HepG2 (cell line): Measurements from ENCODE around the gene PGA4. TPM values are rescaled to one million over a fixed set of nuclear protein-coding genes. Genes with fewer than 3 reads are reported as not detected.

ENCODE experiments used
- CBX5 ChIP-seq: sonication (generic); formaldehyde crosslinking; IDR thresholded peaks from 2 replicates; pipeline ENCODE4 v1.4.0; 2020; ENCODE audit warnings: missing genetic modification reagents, borderline replicate concordance
- FOXJ3 ChIP-seq: sonication (generic); formaldehyde crosslinking; IDR thresholded peaks from 2 replicates; pipeline ENCODE4 v1.4.0; 2020; ENCODE audit warnings: missing genetic modification reagents, mild to moderate bottlenecking, borderline replicate concordance
- SAFB2 ChIP-seq: sonication (generic); formaldehyde crosslinking; IDR thresholded peaks from 2 replicates; pipeline ENCODE4 v1.5.1; 2020; ENCODE audit warnings: missing genetic modification reagents, low read depth, mild to moderate bottlenecking, borderline replicate concordance
- SMARCE1 ChIP-seq: fragments of 450-650 bp; IDR thresholded peaks from 2 replicates; pipeline ENCODE4 v1.6.1; 2017; ENCODE audit warnings: borderline replicate concordance
- U2AF1 ChIP-seq: fragments of 200-400 bp; formaldehyde crosslinking; optimal IDR thresholded peaks from 2 replicates; pipeline ENCODE3; 2017; ENCODE audit warnings: mild to moderate bottlenecking, low read depth, low read length
- ZFP41 ChIP-seq: sonication (generic); formaldehyde crosslinking; IDR thresholded peaks from 2 replicates; pipeline ENCODE4 v1.4.0; 2020; ENCODE audit warnings: mild to moderate bottlenecking, missing genetic modification reagents, borderline replicate concordance
- ZIK1 ChIP-seq: sonication (generic); formaldehyde crosslinking; IDR thresholded peaks from 2 replicates; pipeline ENCODE4 v1.5.0; 2020; ENCODE audit warnings: mild to moderate bottlenecking, low read depth, missing genetic modification reagents, borderline replicate concordance
- ZNF10 ChIP-seq: sonication (generic); formaldehyde crosslinking; IDR thresholded peaks from 2 replicates; pipeline ENCODE4 v1.4.0; 2020; ENCODE audit warnings: mild to moderate bottlenecking, low read depth, missing genetic modification reagents, borderline replicate concordance
- ZNF326 ChIP-seq: sonication (generic); formaldehyde crosslinking; IDR thresholded peaks from 2 replicates; pipeline ENCODE4 v1.4.0; 2020; ENCODE audit warnings: missing genetic modification reagents, borderline replicate concordance
- ZNF431 ChIP-seq: sonication (generic); formaldehyde crosslinking; IDR thresholded peaks from 2 replicates; pipeline ENCODE4 v1.9.0; 2022; ENCODE audit warnings: missing genetic modification reagents, low read depth, mild to moderate bottlenecking, borderline replicate concordance
- ZNF547 ChIP-seq: sonication (generic); formaldehyde crosslinking; IDR thresholded peaks from 2 replicates; pipeline ENCODE4 v1.5.1; 2020; ENCODE audit warnings: mild to moderate bottlenecking, missing genetic modification reagents
- polyA plus RNA-seq, 8 experiments: library from polyadenylated mRNA; depleted of rRNA in 3 of 8; stranded (reverse) in 7 of 8; unstranded in 1 of 8; fragments of >200 nt; fragmentation: Illumina TruSeq in 4 of 8; extraction: Trizol in 4 of 8; gene quantifications; 2 replicates each; pipeline versions ENCODE4 v1.2.1 to v1.2.3, GENCODE V29; 2011 to 2016; ENCODE audit warnings: low read depth in 4 of 8, missing spikeins in 1 of 8, mixed read lengths in 1 of 8; ENCODE audit not compliant: insufficient read depth in 1 of 8
- total RNA-seq, 5 experiments: library from RNA; depleted of rRNA; stranded (reverse); fragments of >200 nt; fragmentation: Illumina TruSeq; extraction: Trizol; gene quantifications; 2 replicates each; pipeline ENCODE4 v1.2.3, GENCODE V29; 2016; ENCODE audit warnings: low read depth in 1 of 5
- TF ChIP-seq, protein P1 (sequence below): sonication (generic); formaldehyde crosslinking; IDR thresholded peaks from 2 replicates; pipeline ENCODE4 v1.4.0; 2020; ENCODE audit warnings: missing genetic modification reagents, borderline replicate concordance
- TF ChIP-seq, protein P2 (sequence below): sonication (generic); formaldehyde crosslinking; IDR thresholded peaks from 2 replicates; pipeline ENCODE4 v1.8.1; 2022; ENCODE audit warnings: mild to moderate bottlenecking, missing genetic modification reagents
- TF ChIP-seq, protein P3 (sequence below): sonication (generic); formaldehyde crosslinking; IDR thresholded peaks from 2 replicates; pipeline ENCODE4 v1.9.0; 2021; ENCODE audit warnings: missing genetic modification reagents, borderline replicate concordance
- TF ChIP-seq, protein P4 (sequence below): sonication (generic); formaldehyde crosslinking; IDR thresholded peaks from 2 replicates; pipeline ENCODE4 v1.4.0; 2020; ENCODE audit warnings: low read depth, missing genetic modification reagents

The PGA4 gene
- total and polyA plus RNA-seq, 2 of the 13 experiments (the other 11 are each of a cell fraction or from before 2014, with no cell fraction given): not detected

DNA sequence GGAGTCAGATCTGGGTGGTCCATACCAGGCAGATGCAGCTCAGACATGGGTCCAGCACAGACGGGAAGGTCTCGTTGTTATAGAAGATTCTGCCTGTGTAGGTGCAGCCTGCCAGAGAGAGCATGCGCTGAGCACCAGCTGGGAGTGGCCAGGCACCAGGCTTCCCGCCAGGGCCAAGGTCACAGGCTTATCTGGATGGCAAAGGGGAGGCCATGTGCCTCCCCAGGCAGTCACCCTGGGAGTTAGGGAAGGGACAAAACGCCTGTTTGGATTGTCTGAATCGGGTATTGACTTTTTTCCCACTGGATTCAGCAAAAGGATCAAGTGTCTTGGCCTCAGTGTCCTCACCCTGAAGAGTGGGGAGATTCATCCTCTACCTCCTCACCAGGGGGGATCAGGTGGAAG, 45.3 kb downstream of the PGA4 start (continued):
- TF ChIP-seq U2AF1: no peak
- TF ChIP-seq, protein P1, sequence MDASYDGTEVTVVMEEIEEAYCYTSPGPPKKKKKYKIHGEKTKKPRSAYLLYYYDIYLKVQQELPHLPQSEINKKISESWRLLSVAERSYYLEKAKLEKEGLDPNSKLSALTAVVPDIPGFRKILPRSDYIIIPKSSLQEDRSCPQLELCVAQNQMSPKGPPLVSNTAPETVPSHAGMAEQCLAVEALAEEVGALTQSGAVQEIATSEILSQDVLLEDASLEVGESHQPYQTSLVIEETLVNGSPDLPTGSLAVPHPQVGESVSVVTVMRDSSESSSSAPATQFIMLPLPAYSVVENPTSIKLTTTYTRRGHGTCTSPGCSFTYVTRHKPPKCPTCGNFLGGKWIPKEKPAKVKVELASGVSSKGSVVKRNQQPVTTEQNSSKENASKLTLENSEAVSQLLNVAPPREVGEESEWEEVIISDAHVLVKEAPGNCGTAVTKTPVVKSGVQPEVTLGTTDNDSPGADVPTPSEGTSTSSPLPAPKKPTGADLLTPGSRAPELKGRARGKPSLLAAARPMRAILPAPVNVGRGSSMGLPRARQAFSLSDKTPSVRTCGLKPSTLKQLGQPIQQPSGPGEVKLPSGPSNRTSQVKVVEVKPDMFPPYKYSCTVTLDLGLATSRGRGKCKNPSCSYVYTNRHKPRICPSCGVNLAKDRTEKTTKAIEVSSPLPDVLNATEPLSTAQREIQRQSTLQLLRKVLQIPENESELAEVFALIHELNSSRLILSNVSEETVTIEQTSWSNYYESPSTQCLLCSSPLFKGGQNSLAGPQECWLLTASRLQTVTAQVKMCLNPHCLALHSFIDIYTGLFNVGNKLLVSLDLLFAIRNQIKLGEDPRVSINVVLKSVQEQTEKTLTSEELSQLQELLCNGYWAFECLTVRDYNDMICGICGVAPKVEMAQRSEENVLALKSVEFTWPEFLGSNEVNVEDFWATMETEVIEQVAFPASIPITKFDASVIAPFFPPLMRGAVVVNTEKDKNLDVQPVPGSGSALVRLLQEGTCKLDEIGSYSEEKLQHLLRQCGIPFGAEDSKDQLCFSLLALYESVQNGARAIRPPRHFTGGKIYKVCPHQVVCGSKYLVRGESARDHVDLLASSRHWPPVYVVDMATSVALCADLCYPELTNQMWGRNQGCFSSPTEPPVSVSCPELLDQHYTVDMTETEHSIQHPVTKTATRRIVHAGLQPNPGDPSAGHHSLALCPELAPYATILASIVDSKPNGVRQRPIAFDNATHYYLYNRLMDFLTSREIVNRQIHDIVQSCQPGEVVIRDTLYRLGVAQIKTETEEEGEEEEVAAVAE (CRISPR knock-in tag): no peak
- TF ChIP-seq CBX5: no peak
- TF ChIP-seq ZFP41 (CRISPR knock-in tag): no peak
- TF ChIP-seq, protein P2, sequence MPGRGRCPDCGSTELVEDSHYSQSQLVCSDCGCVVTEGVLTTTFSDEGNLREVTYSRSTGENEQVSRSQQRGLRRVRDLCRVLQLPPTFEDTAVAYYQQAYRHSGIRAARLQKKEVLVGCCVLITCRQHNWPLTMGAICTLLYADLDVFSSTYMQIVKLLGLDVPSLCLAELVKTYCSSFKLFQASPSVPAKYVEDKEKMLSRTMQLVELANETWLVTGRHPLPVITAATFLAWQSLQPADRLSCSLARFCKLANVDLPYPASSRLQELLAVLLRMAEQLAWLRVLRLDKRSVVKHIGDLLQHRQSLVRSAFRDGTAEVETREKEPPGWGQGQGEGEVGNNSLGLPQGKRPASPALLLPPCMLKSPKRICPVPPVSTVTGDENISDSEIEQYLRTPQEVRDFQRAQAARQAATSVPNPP (CRISPR knock-in tag): no peak
- TF ChIP-seq SMARCE1: no peak
- TF ChIP-seq, protein P3, sequence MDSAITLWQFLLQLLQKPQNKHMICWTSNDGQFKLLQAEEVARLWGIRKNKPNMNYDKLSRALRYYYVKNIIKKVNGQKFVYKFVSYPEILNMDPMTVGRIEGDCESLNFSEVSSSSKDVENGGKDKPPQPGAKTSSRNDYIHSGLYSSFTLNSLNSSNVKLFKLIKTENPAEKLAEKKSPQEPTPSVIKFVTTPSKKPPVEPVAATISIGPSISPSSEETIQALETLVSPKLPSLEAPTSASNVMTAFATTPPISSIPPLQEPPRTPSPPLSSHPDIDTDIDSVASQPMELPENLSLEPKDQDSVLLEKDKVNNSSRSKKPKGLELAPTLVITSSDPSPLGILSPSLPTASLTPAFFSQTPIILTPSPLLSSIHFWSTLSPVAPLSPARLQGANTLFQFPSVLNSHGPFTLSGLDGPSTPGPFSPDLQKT (CRISPR knock-in tag): no peak
- no peak for TF ChIP-seq ZNF547 (CRISPR knock-in tag)
- no peak for TF ChIP-seq ZNF10
- 0 out of 2 replicates have a peak, but pooled peaks have one; percentile 41 for TF ChIP-seq ZNF431 (CRISPR knock-in tag)
- TF ChIP-seq SAFB2 (CRISPR knock-in tag): 0 out of 2 replicates have a peak, but pooled peaks have one; percentile 28
- no peak for TF ChIP-seq ZNF326
- TF ChIP-seq ZIK1: no peak
- TF ChIP-seq, protein P4, sequence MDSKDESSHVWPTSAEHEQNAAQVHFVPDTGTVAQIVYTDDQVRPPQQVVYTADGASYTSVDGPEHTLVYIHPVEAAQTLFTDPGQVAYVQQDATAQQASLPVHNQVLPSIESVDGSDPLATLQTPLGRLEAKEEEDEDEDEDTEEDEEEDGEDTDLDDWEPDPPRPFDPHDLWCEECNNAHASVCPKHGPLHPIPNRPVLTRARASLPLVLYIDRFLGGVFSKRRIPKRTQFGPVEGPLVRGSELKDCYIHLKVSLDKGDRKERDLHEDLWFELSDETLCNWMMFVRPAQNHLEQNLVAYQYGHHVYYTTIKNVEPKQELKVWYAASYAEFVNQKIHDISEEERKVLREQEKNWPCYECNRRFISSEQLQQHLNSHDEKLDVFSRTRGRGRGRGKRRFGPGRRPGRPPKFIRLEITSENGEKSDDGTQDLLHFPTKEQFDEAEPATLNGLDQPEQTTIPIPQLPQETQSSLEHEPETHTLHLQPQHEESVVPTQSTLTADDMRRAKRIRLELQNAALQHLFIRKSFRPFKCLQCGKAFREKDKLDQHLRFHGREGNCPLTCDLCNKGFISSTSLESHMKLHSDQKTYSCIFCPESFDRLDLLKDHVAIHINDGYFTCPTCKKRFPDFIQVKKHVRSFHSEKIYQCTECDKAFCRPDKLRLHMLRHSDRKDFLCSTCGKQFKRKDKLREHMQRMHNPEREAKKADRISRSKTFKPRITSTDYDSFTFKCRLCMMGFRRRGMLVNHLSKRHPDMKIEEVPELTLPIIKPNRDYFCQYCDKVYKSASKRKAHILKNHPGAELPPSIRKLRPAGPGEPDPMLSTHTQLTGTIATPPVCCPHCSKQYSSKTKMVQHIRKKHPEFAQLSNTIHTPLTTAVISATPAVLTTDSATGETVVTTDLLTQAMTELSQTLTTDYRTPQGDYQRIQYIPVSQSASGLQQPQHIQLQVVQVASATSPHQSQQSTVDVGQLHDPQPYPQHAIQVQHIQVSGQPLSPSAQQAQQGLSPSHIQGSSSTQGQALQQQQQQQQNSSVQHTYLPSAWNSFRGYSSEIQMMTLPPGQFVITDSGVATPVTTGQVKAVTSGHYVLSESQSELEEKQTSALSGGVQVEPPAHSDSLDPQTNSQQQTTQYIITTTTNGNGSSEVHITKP (CRISPR knock-in tag): no peak
- TF ChIP-seq FOXJ3 (CRISPR knock-in tag): peak; percentile 38; the same call in 1 of the 2 replicates
